AG09309 (cell line): ENCODE results near the gene GALNT15.

Source experiments
- DNase-seq: peaks from one replicate; pipeline ENCODE4 v3.0.0-alpha.2; 2010; ENCODE audit warnings: low read depth
- H3K4me3 ChIP-seq: 2 replicates; pipeline ENCODE4 v1.5.1; 2011; ENCODE audit warnings: mild to moderate bottlenecking, low read depth, low read length, moderate library complexity; ENCODE audit not compliant: control insufficient read depth
- CTCF ChIP-seq: IDR thresholded peaks from 2 replicates; pipeline ENCODE4 v1.5.1; 2011; ENCODE audit warnings: mild to moderate bottlenecking, low read depth, low read length, inconsistent platforms; ENCODE audit not compliant: insufficient read depth, control insufficient read depth; ENCODE audit errors: missing control alignments

The GALNT15 gene

GRCh38 chr3:16258177-16258576 is 83.7 kb downstream of the GALNT15 start:
- no peak for DNase-seq
- TF ChIP-seq CTCF = no peak
- no peak overlapping the region for H3K4me3 ChIP-seq

GRCh38 chr3:16258866-16259265 is 84.4 kb downstream of the GALNT15 start:
- no peak for DNase-seq
- TF ChIP-seq CTCF = no peak
- no peak overlapping the region for H3K4me3 ChIP-seq

DNA sequence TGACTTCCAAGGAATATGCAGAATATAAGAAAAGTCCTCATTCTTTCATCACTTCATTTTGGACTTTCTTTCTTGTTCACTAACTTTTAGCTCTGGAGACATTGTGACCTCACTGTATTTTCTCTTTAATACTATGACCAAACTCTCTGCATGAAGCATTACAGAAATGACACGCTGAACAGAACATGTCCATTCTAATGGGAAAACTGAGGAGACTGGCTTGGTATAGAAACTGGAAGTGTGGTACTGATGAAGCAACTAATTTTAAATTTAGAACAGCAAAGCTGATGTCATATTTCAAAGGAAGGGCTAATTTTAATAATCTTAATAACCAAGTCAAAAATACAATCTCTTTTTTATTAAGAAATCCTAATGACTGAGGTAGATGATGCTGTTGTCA is 85.6 kb downstream of the GALNT15 start:
- no peak for TF ChIP-seq CTCF
- DNase-seq = no peak
- H3K4me3 ChIP-seq = no peak overlapping the region

GRCh38 chr3:16262174-16262573 is 87.7 kb downstream of the GALNT15 start:
- DNase-seq = no peak
- TF ChIP-seq CTCF = no peak
- H3K4me3 ChIP-seq = no peak overlapping the region

DNA sequence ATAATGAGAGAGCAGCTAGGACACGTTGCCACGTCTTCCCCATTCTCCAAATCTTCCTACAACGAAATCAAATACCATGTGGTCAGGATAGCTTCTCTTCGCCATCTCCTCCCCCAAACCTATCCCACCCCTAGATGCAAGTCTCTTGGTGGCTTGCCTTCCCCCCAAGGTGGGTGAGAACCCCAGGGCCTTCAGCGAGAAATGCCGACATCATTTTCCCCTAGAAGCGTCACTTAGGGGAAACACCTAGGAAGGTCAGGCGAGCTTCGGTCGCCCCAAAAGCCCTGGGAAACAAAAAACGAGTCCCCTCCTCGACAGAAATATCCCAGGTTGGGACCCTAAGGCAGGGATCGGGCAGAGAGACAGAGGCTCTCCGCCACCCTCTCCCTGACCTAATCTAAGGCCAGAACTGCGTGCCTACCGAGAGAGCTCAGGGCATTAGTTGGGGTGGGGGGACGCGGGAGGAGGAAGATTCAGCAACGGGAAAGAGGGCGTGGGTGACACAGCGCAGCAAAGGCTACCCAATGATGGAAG is 89.8 kb downstream of the GALNT15 start:
- peak overlapping the region; percentile 92 for H3K4me3 ChIP-seq
- TF ChIP-seq CTCF = no peak
- DNase-seq = peak; percentile 27

- DNase-seq = peak; percentile 99
- peak within 1 kb of the TSS; percentile 92 for H3K4me3 ChIP-seq
- TF ChIP-seq CTCF = no peak
These were observed 90.4 kb downstream of the GALNT15 start, which contains the start of the genes DPH3 and OXNAD1 for GRCh38 chr3:16264708-16265454. TSS of gene DPH3 (minus strand) at chr3:16264943. CDS start at chr3:16264876, 67 bp downstream. TSS of gene OXNAD1 (plus strand) at chr3:16265212. CDS start at chr3:16270953, 5,741 bp downstream.
